Smooth muscle cell (in vitro differentiated cells): Measurements from ENCODE around the gene TIGD6. TPM values are rescaled to one million over a fixed set of nuclear protein-coding genes. Genes with fewer than 3 reads are reported as not detected.
"Not testable (repeated sequence)": the region's sequence is repeated elsewhere in the genome, so short reads cannot be mapped to it uniquely, and the experiment has no call there.

Source experiments
- DNase-seq: peaks from one replicate; lab custom pipeline; 2025; ENCODE audit not compliant: unreplicated experiment; lab: John Stamatoyannopoulos, UW
- H2AFZ ChIP-seq: fragments of 200-600 bp; sonication (generic); 2 replicates; pipeline ENCODE4 v1.6.0; 2016; ENCODE audit warnings: antibody characterized with exemption, low read depth, mild to moderate bottlenecking
- H3F3A ChIP-seq: fragments of 200-600 bp; sonication (generic); 2 replicates; pipeline ENCODE4 v1.6.0; 2017; ENCODE audit warnings: antibody characterized with exemption, low read depth
- H3K27ac ChIP-seq: fragments of 200-600 bp; sonication (generic); 2 replicates; pipeline ENCODE4 v1.5.1; 2016; ENCODE audit warnings: low read depth, mild to moderate bottlenecking
- H3K27me3 ChIP-seq: fragments of 200-600 bp; sonication (generic); 2 replicates; pipeline ENCODE4 v1.6.1; 2016; ENCODE audit warnings: low read depth, mild to moderate bottlenecking
- H3K36me3 ChIP-seq: fragments of 200-600 bp; sonication (generic); 2 replicates; pipeline ENCODE4 v1.5.1; 2016; ENCODE audit warnings: low read depth
- H3K4me1 ChIP-seq: fragments of 200-600 bp; sonication (generic); 2 replicates; pipeline ENCODE4 v1.5.1; 2016; ENCODE audit warnings: low read depth
- H3K4me2 ChIP-seq: fragments of 200-600 bp; sonication (generic); 2 replicates; pipeline ENCODE4 v1.6.0; 2016; ENCODE audit warnings: mild to moderate bottlenecking
- H3K4me3 ChIP-seq: fragments of 200-600 bp; sonication (generic); 2 replicates; pipeline ENCODE4 v1.5.1; 2016; ENCODE audit warnings: mild to moderate bottlenecking
- H3K79me2 ChIP-seq: fragments of 200-600 bp; sonication (generic); 2 replicates; pipeline ENCODE4 v1.6.0; 2016; ENCODE audit warnings: low read depth, mild to moderate bottlenecking
- H3K9ac ChIP-seq: fragments of 200-600 bp; sonication (generic); 2 replicates; pipeline ENCODE4 v1.6.0; 2016; ENCODE audit warnings: low read depth
- H3K9me3 ChIP-seq: fragments of 200-600 bp; sonication (generic); replicated peaks from 2 replicates; pipeline ENCODE4 v1.5.1; 2016; ENCODE audit warnings: low read depth
- H4K20me1 ChIP-seq: fragments of 200-600 bp; sonication (generic); 2 replicates; pipeline ENCODE4 v1.6.0; 2016; ENCODE audit warnings: low read depth
- WGBS: methylation state at CpG from one replicate; pipeline ENCODE4 v1.1.7; 2016; ENCODE audit warnings: low lambda C conversion rate; 5-methylcytosine and 5-hydroxymethylcytosine counted together
- polyA plus RNA-seq: library from polyadenylated mRNA; unstranded; fragments of >200 nt; fragmentation: Nextera tagmentation; extraction: Ambion mirVana; gene quantifications from 2 replicates; pipeline ENCODE4 v1.2.1, GENCODE V29; 2016
- total RNA-seq: library from RNA; depleted of rRNA; stranded (reverse); fragments of >200 nt; gene quantifications from 2 replicates; pipeline ENCODE4 v1.2.3, GENCODE V29; 2014
- TF ChIP-seq, protein P1 (sequence below): fragments of 200-600 bp; sonication (generic); IDR thresholded peaks from 2 replicates; pipeline ENCODE4 v1.5.1; 2017; ENCODE audit warnings: borderline replicate concordance, mild to moderate bottlenecking, antibody characterized with exemption; ENCODE audit not compliant: insufficient read depth, poor library complexity, severe bottlenecking

Gene TIGD6
- total and polyA plus RNA-seq, 2 experiments from 2014 or later: 3.6 to 5.1 TPM

DNA sequence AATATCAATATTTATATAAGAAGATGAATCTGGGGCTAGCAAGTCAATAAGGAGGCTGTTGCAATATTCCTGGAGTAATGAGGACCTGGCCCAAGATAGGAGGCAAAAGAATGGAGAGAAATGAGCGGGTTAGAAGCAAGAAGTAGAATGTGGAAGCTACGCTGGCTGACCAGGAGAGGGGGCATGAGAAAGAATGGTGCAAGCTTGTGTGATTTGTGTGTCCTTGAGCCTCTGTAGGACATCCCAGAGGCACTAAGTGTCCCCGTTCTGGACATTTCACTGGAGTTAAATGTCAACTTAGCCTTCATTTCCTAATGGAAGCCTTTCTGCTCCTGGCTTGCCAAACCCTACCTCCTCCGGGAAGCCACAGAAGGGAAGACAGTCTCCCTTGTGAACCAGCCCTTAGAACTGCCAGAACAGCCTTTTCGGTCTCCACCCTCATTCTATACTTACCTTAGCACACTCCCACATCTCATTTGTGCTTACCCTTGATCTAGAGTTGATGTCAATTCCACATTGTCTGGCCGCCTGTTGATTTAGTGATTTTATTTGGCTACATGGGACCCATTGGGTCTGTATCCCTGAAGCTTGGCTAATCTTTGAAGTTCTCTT lies 49.2 kb downstream of the TIGD6 start:
- H3K4me3 ChIP-seq: no peak overlapping the region
- no peaks in the 10 kb centered on the region for H3F3A ChIP-seq
- H3K9me3 ChIP-seq: no peaks in the 10 kb centered on the region
- no peak for DNase-seq
- H4K20me1 ChIP-seq: no peaks in the 10 kb centered on the region
- no peaks in the 10 kb centered on the region for H3K36me3 ChIP-seq
- H3K27ac ChIP-seq: no peak overlapping the region
- 86% methylated on average over 6 of the region's 6 CpGs for WGBS
- H3K4me1 ChIP-seq: no peaks in the 10 kb centered on the region
- H3K4me2 ChIP-seq: no peak overlapping the region
- H2AFZ ChIP-seq: no peak overlapping the region
- H3K9ac ChIP-seq: no peak overlapping the region
- no peaks in the 10 kb centered on the region for H3K27me3 ChIP-seq
- TF ChIP-seq, protein P1, sequence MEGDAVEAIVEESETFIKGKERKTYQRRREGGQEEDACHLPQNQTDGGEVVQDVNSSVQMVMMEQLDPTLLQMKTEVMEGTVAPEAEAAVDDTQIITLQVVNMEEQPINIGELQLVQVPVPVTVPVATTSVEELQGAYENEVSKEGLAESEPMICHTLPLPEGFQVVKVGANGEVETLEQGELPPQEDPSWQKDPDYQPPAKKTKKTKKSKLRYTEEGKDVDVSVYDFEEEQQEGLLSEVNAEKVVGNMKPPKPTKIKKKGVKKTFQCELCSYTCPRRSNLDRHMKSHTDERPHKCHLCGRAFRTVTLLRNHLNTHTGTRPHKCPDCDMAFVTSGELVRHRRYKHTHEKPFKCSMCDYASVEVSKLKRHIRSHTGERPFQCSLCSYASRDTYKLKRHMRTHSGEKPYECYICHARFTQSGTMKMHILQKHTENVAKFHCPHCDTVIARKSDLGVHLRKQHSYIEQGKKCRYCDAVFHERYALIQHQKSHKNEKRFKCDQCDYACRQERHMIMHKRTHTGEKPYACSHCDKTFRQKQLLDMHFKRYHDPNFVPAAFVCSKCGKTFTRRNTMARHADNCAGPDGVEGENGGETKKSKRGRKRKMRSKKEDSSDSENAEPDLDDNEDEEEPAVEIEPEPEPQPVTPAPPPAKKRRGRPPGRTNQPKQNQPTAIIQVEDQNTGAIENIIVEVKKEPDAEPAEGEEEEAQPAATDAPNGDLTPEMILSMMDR: no peak
- no peaks in the 10 kb centered on the region for H3K79me2 ChIP-seq

DNA sequence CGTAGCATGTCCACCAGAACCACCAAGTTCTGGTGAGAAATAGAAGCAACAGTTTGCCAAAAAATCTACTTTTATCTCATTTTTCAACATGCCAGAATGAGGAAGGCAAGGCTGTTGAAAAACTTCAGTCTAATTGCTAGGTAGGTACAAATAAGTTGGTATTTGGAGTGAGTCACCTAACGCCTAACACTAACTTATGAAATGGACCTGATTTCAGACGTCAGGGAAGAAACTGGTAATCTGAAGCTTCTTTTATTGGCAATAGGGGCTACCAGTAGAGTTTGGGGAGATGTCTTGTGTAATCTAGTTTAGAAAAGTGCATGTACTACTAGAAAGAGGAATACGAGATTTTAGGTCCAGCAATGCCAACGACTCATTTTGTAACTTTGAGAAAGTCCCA lies 51.5 kb downstream of the TIGD6 start:
- H3K4me2 ChIP-seq: no peak overlapping the region
- no peak overlapping the region for H3K9ac ChIP-seq
- H3K4me1 ChIP-seq: no peaks in the 10 kb centered on the region
- no peak overlapping the region for H2AFZ ChIP-seq
- no peaks in the 10 kb centered on the region for H3K9me3 ChIP-seq
- TF ChIP-seq, protein P1: no peak
- no peak for DNase-seq
- H4K20me1 ChIP-seq: no peaks in the 10 kb centered on the region
- H3K27ac ChIP-seq: no peak overlapping the region
- no peaks in the 10 kb centered on the region for H3K27me3 ChIP-seq
- H3K36me3 ChIP-seq: no peaks in the 10 kb centered on the region
- no peaks in the 10 kb centered on the region for H3K79me2 ChIP-seq
- H3F3A ChIP-seq: no peaks in the 10 kb centered on the region
- 72% methylated on average over 5 of the region's 5 CpGs for WGBS
- H3K4me3 ChIP-seq: no peak overlapping the region

DNA sequence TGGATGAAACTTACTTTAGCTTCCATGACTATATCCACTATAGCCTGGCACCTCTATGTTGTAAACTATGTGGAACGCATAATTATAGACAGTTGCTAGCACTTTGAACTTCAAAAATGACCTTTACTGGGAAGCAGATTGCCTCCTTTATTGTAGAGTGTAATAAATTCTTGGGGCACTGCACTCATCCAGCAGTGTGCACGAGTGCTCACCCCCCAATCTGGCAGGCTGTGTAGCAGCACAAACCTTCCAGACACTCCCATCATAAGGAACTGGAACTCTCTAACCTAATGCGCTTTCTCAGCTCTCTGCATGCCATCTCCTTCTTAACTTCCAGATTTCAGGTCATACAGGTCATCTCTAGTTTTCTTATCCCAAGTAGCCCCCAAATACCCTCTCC lies 54.3 kb downstream of the TIGD6 start:
- TF ChIP-seq, protein P1: no peak
- Histone ChIP-seq H3K4me2 (no peak overlapping the region), H2AFZ (no peak overlapping the region), H3K36me3 (no peaks in the 10 kb centered on the region), H3K27me3 (no peaks in the 10 kb centered on the region), H3K4me3 (no peak overlapping the region), H3F3A (peaks cover 4% of the 10 kb centered on the region), H3K79me2 (no peaks in the 10 kb centered on the region), H3K9ac (no peak overlapping the region), H3K9me3 (no peaks in the 10 kb centered on the region), H3K27ac (no peak overlapping the region), H4K20me1 (no peaks in the 10 kb centered on the region), H3K4me1 (peaks cover 3% of the 10 kb centered on the region)
- 92% methylated on average over 3 of the region's 3 CpGs for WGBS
- DNase-seq: no peak

DNA sequence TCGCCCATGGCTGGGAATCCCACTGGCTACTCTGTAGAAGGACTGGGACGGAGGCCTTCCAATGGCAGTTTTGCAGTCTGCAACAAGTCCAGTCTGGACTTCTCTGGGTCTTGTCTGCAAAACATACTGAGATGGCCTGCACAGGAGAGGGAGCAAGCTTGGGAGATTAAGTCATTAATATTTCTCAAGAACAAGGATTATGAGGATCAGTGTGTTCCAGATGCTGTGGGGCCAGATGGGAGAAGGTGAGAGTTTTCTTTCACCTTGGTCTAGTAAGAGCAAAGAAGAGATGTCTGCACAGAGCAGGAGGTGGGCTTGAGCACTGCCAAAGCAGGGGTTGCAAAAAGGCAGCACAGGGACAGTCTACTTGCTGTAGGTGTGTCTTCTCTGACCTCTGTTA lies 55.8 kb downstream of the TIGD6 start, which contains the start of gene PDE6A:
TSS of gene PDE6A (minus strand) at position 128 of the 400 bp plus-strand sequence. CDS start at position 8, 120 bp downstream.
- H3K36me3 ChIP-seq: no peaks in the 10 kb centered on the region
- no peaks in the 10 kb centered on the region for H3K9me3 ChIP-seq
- no peak within 1 kb of the TSS for H3K9ac ChIP-seq
- no peak within 1 kb of the TSS for H3K4me2 ChIP-seq
- no peak within 1 kb of the TSS for H3K27ac ChIP-seq
- H3K4me1 ChIP-seq: peaks cover 3% of the 10 kb centered on the region
- TF ChIP-seq, protein P1: no peak
- no peaks in the 10 kb centered on the region for H3K27me3 ChIP-seq
- no peak within 1 kb of the TSS for H2AFZ ChIP-seq
- WGBS: 91% methylated on average over 2 of the region's 2 CpGs
- DNase-seq: no peak
- peaks cover 7% of the 10 kb centered on the region for H3F3A ChIP-seq
- no peaks in the 10 kb centered on the region for H4K20me1 ChIP-seq
- no peaks in the 10 kb centered on the region for H3K79me2 ChIP-seq
- H3K4me3 ChIP-seq: no peak within 1 kb of the TSS

DNA sequence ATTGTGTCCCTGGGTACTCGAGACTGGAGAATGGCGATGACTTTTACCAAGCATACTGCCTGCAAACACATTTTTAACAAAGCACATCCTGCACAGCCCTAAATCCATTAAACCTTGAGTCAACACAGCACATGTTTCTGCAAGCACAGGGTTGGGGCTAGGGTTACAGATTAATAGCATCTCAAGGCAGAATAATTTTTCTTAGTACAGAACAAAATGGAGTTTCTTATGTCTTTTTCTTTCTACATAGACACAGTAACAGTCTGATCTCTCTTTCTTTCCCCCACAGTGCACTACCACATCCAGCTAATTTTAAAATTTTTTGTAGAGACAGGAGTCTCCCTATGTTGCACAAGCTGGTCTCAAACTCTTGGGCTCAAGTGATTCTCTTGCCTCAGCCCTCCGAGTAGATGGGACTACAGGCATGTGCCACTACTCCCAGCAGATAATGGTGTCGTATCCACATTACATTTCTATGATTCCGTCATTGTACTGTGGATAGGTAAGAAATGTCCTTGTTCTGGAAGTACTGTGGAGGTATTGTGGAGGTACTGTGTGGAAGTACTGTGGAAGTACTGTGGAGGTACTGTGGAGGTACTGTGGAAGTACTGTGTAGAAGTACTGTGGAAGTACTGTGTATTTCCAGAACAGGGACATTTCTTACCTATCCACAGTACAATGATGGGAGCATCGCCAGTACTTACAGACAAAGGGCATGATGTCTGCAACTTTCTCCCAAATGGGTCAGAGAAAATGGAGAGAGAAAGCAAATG lies 57.1 kb downstream of the TIGD6 start:
- H3K27me3 ChIP-seq, H4K20me1 ChIP-seq, DNase-seq, H3K79me2 ChIP-seq, H3K9ac ChIP-seq, H3K4me1 ChIP-seq, H2AFZ ChIP-seq, H3K36me3 ChIP-seq, H3K9me3 ChIP-seq, H3K4me3 ChIP-seq: not testable (repeated sequence)
- H3K27ac ChIP-seq: peak overlapping the region; percentile 37
- H3F3A ChIP-seq: peaks cover 13% of the 10 kb centered on the region
- WGBS: 60% methylated on average over 6 of the region's 6 CpGs
- H3K4me2 ChIP-seq: peak overlapping the region; percentile 54
